Measurements from ENCODE around the gene ACTR3.

DNA sequence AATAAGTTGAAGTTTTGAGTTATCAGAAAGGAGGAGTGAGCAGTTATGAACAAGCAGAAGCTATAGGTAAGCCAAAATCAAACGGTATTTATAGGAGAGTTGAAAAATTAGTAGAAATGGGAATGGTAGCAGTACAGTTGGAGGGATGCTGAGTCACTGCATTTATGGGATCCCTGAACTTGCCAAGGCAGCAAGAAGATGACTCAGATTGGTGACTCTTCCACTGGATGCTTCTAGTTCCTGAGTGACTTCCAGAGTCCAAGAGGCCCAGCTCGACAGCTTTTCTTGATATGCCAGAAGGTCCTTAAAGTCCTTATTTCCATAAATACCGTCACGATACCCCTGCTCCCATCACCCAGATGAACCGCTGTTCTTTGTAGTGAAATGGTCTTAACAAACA is 31.1 kb upstream of the ACTR3 start:
- TF ChIP-seq POLR2A (IDR thresholded peaks at IDR 0.05; ENCODE audit: low read depth, low read length), result no peak
- no peak for TF ChIP-seq POLR2AphosphoS5 (IDR thresholded peaks at IDR 0.05; ENCODE audit: low read depth, low read length)
- TF ChIP-seq POU2F2 (IDR thresholded peaks at IDR 0.05; ENCODE audit: low read depth, low read length), result no peak
- TF ChIP-seq SPI1 (IDR thresholded peaks at IDR 0.05; ENCODE audit: low read depth, low read length), result no peak

Measured in GM12891 (cell line).